Keratinocyte (primary cell): ENCODE measurements around the gene TELO2. TPM values are rescaled to one million over a fixed set of nuclear protein-coding genes. Genes with fewer than 3 reads are reported as not detected.

ENCODE experiments used
- DNase-seq: peaks from one replicate; pipeline ENCODE4 v3.0.0-alpha.2; 2011; ENCODE audit warnings: low read depth, missing footprints, low spot score
- FAIRE-seq: peaks from 2 replicates; lab custom pipeline; 2011; peaks lifted over from hg19 to GRCh38; lab: Jason Lieb, UNC
- H2AFZ ChIP-seq: 2 replicates; pipeline ENCODE4 v1.6.0; 2012; ENCODE audit warnings: low read length, control low read depth, inconsistent platforms; ENCODE audit not compliant: control insufficient read depth
- H3K27ac ChIP-seq: 2 replicates; pipeline ENCODE4 v1.5.1; 2011; ENCODE audit warnings: low read length; ENCODE audit not compliant: control insufficient read depth, insufficient read depth
- H3K27me3 ChIP-seq: 3 replicates; pipeline ENCODE4 v1.6.0; 2011; ENCODE audit warnings: low read length; ENCODE audit not compliant: control insufficient read depth, insufficient read depth; ENCODE audit errors: extremely low read depth
- H3K36me3 ChIP-seq, 2 experiments: 2 replicates in 1 of 2; 3 replicates in 1 of 2; pipeline ENCODE4 v1.5.1; 2011; ENCODE audit warnings: low read length in 2 of 2, mild to moderate bottlenecking in 1 of 2; ENCODE audit not compliant: control insufficient read depth in 2 of 2, insufficient read depth in 2 of 2; ENCODE audit errors: extremely low read depth in 1 of 2
- H3K4me1 ChIP-seq: 3 replicates; pipeline ENCODE4 v1.5.1; 2011; ENCODE audit warnings: low read length; ENCODE audit not compliant: control insufficient read depth, insufficient read depth; ENCODE audit errors: extremely low read depth
- H3K4me2 ChIP-seq: 3 replicates; pipeline ENCODE4 v1.6.0; 2011; ENCODE audit warnings: low read depth, low read length; ENCODE audit not compliant: control insufficient read depth, insufficient read depth; ENCODE audit errors: extremely low read depth
- H3K4me3 ChIP-seq, 3 experiments: fragments of 200-600 bp in 1 of 3; sonication (generic) in 1 of 3; 2 replicates in 2 of 3; 3 replicates in 1 of 3; pipeline ENCODE4 v1.5.1; 2011 to 2016; ENCODE audit warnings: low read length in 3 of 3, mild to moderate bottlenecking in 3 of 3, control low read depth in 2 of 3, inconsistent platforms in 1 of 3, low read depth in 1 of 3, mixed read lengths in 1 of 3, mixed run types in 1 of 3, moderate library complexity in 1 of 3; ENCODE audit not compliant: control insufficient read depth in 2 of 3, insufficient read depth in 2 of 3; ENCODE audit errors: extremely low read depth in 1 of 3
- H3K79me2 ChIP-seq: 2 replicates; pipeline ENCODE4 v1.6.0; 2012; ENCODE audit warnings: low read length; ENCODE audit not compliant: control insufficient read depth, insufficient read depth
- H3K9ac ChIP-seq: 3 replicates; pipeline ENCODE4 v1.6.0; 2011; ENCODE audit warnings: low read length; ENCODE audit not compliant: control insufficient read depth, insufficient read depth; ENCODE audit errors: extremely low read depth
- H3K9me1 ChIP-seq: 3 replicates; pipeline ENCODE4 v1.6.0; 2011; ENCODE audit warnings: low read length; ENCODE audit not compliant: control insufficient read depth, insufficient read depth; ENCODE audit errors: extremely low read depth
- H3K9me3 ChIP-seq: 2 replicates; pipeline ENCODE4 v1.5.1; 2012; ENCODE audit warnings: low read depth, low read length; ENCODE audit not compliant: control insufficient read depth
- H4K20me1 ChIP-seq: 3 replicates; pipeline ENCODE4 v1.6.0; 2011; ENCODE audit warnings: low read length; ENCODE audit not compliant: control insufficient read depth, insufficient read depth; ENCODE audit errors: extremely low read depth
- EZH2 ChIP-seq: IDR thresholded peaks from one replicate; pipeline ENCODE4 v1.6.1; 2012; ENCODE audit warnings: inconsistent platforms, mild to moderate bottlenecking, low read length, moderate library complexity
- dilution Hi-C: fragments of 300-500 bp; cut with MboI; formaldehyde crosslinking; loops from one replicate; pipeline ENCODE4 v1.7.0; 2020; ENCODE audit warnings: low sequenced_read_pairs; ENCODE audit not compliant: extremely low pct_ligation_motif_present
- polyA plus RNA-seq, 5 experiments: library from polyadenylated mRNA; depleted of rRNA in 3 of 5; stranded (reverse) in 3 of 5; stranded (forward) in 1 of 5; unstranded in 1 of 5; fragments of >200 nt; gene quantifications; 1 replicate in 1 of 5; 2 replicates in 3 of 5; 3 replicates in 1 of 5; pipeline versions ENCODE4 v1.2.1 to v1.2.3, GENCODE V29; 2011 to 2012; ENCODE audit warnings: missing spikeins in 2 of 5, low read depth in 1 of 5, low replicate concordance in 1 of 5
- TF ChIP-seq, protein P1 (sequence below), 3 experiments: IDR thresholded peaks in 1 of 3; conservative IDR thresholded peaks in 1 of 3; optimal IDR thresholded peaks in 1 of 3; 2 replicates in 2 of 3; 3 replicates in 1 of 3; pipeline versions ENCODE3 to v1.5.1; 2011; ENCODE audit warnings: low read length in 3 of 3, mild to moderate bottlenecking in 3 of 3, moderate library complexity in 2 of 3, control low read depth in 1 of 3, inconsistent platforms in 1 of 3; ENCODE audit not compliant: insufficient read depth in 2 of 3; ENCODE audit errors: extremely low read depth in 1 of 3

Gene TELO2
- polyA plus RNA-seq, 1 donor (not counting 4 experiments of a cell fraction or from before 2014, with no cell fraction given): 7.9 TPM

DNA sequence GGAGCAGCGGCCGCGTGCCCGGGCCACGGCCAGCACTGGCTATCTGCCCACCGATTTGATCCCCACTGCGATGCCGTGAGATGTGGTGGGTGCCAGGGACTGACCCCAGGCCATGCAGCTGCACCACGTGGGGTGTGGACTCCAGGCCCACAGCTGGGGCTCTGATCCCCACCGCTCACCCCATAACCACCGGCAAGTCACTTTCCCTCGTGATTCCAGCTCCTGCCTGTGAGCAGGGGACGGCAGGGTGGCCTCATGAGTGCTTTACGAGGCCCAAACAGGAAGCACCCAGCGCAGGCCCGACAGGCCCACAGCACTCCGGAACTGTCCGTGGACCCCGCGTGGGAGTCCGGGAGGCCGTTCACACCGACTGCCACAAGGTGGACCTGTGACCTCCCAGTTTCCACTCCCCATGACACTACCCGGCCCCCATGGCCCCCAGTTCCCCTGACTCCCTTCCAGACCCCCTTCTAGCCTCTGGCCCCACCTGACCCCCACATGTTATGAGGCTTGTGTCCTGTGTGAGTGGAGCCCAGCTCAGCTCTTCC lies 5.0 kb upstream of the TELO2 start:
- H3K4me3 ChIP-seq: no peak overlapping the region

DNA sequence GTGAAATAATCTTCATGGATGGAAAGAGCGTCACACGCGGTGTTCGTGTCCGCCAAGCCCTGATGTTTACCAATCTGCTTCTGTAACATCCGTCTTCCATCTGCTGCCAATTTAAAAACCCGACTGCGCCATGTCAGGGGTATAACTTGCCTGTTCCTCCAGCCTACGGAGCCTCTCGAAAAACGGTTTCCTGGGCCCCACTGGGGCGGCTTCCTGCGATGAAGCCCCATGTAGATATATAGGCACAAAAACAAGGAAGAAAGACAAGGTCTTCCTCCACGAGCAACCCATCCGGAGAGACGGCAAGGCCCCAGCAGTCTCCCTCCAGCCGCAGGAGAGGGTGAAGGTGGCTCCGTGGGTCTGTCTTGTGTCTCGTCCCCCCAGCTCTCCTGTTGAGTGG lies 4.5 kb upstream of the TELO2 start, which contains the start of gene PTX4:
TSS of gene PTX4 (minus strand) at position 326 of the 400 bp plus-strand sequence. CDS start at position 291, 35 bp downstream.
- no peak within 1 kb of the TSS for H3K9ac ChIP-seq
- TF ChIP-seq, protein P1, sequence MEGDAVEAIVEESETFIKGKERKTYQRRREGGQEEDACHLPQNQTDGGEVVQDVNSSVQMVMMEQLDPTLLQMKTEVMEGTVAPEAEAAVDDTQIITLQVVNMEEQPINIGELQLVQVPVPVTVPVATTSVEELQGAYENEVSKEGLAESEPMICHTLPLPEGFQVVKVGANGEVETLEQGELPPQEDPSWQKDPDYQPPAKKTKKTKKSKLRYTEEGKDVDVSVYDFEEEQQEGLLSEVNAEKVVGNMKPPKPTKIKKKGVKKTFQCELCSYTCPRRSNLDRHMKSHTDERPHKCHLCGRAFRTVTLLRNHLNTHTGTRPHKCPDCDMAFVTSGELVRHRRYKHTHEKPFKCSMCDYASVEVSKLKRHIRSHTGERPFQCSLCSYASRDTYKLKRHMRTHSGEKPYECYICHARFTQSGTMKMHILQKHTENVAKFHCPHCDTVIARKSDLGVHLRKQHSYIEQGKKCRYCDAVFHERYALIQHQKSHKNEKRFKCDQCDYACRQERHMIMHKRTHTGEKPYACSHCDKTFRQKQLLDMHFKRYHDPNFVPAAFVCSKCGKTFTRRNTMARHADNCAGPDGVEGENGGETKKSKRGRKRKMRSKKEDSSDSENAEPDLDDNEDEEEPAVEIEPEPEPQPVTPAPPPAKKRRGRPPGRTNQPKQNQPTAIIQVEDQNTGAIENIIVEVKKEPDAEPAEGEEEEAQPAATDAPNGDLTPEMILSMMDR (optimal IDR thresholded peaks at IDR 0.05 in 1 of 3, IDR thresholded peaks at IDR 0.05 in 1 of 3, conservative IDR thresholded peaks at IDR 0.05 in 1 of 3; ENCODE audit: extremely low read depth in 1 of 3, insufficient read depth in 2 of 3, low read length in 3 of 3): no peak
- no peak for TF ChIP-seq EZH2

More for the DNA sequence above, 5.0 kb upstream of the TELO2 start:
- no peak for TF ChIP-seq EZH2
- TF ChIP-seq, protein P1 (optimal IDR thresholded peaks at IDR 0.05 in 1 of 3, IDR thresholded peaks at IDR 0.05 in 1 of 3, conservative IDR thresholded peaks at IDR 0.05 in 1 of 3; ENCODE audit: extremely low read depth in 1 of 3, insufficient read depth in 2 of 3, low read length in 3 of 3): no peak
- Histone ChIP-seq H2AFZ (no peak overlapping the region), H3K79me2 (no peaks in the 10 kb centered on the region), H3K27me3 (no peaks in the 10 kb centered on the region), H3K4me1 (peaks cover 12% of the 10 kb centered on the region), H3K9me3 (no peaks in the 10 kb centered on the region), H3K9me1 (no peaks in the 10 kb centered on the region), H3K27ac (no peak overlapping the region), H3K4me2 (no peak overlapping the region), H3K9ac (no peak overlapping the region), H3K36me3 (no peaks in the 10 kb centered on the region), H4K20me1 (no peaks in the 10 kb centered on the region)
- DNase-seq (no peak), FAIRE-seq (no peak)
- dilution Hi-C loops: no loop called here

More for the DNA sequence above, 4.5 kb upstream of the TELO2 start, which contains the start of gene PTX4:
- H3K9me1 ChIP-seq: no peaks in the 10 kb centered on the region
- dilution Hi-C loops: no loop called here
- H4K20me1 ChIP-seq: no peaks in the 10 kb centered on the region
- H3K79me2 ChIP-seq: peaks cover 2% of the 10 kb centered on the region
- H3K4me3 ChIP-seq: no peak within 1 kb of the TSS
- no peaks in the 10 kb centered on the region for H3K36me3 ChIP-seq
- no peaks in the 10 kb centered on the region for H3K9me3 ChIP-seq
- no peak for FAIRE-seq
- no peak within 1 kb of the TSS for H3K27ac ChIP-seq
- peaks cover 12% of the 10 kb centered on the region for H3K4me1 ChIP-seq
- DNase-seq: no peak
- no peak within 1 kb of the TSS for H3K4me2 ChIP-seq
- no peaks in the 10 kb centered on the region for H3K27me3 ChIP-seq
- no peak within 1 kb of the TSS for H2AFZ ChIP-seq
